ENCODE results near the gene USP17L19. TPM values are rescaled to one million over a fixed set of nuclear protein-coding genes. Genes with fewer than 3 reads are reported as not detected.

The USP17L19 gene
- total RNA-seq, 2 donors from 2014 or later, result not detected

Other genes with a start within 250 kb of the USP17L19 start
- gene FAM90A26, start 83.0 kb upstream of the USP17L19 start, total RNA-seq, result not detected
- gene USP17L10, start 42.7 kb upstream of the USP17L19 start, total RNA-seq, result not detected
- not detected for gene USP17L11, start 38.0 kb upstream of the USP17L19 start, total RNA-seq
- not detected for gene USP17L12, start 33.2 kb upstream of the USP17L19 start, total RNA-seq
- not detected for gene USP17L13, start 28.5 kb upstream of the USP17L19 start, total RNA-seq
- gene USP17L15, start 19.0 kb upstream of the USP17L19 start, total RNA-seq, result not detected
- gene USP17L17, start 9.5 kb upstream of the USP17L19 start, total RNA-seq, result not detected
- gene USP17L18, start 4.7 kb upstream of the USP17L19 start, total RNA-seq, result not detected
- gene USP17L20, start 4.7 kb downstream of the USP17L19 start, total RNA-seq, result not detected
- not detected for gene USP17L21, start 9.5 kb downstream of the USP17L19 start, total RNA-seq
- not detected for gene USP17L22, start 14.2 kb downstream of the USP17L19 start, total RNA-seq
- not detected for gene USP17L24, start 71.8 kb downstream of the USP17L19 start, total RNA-seq
- gene USP17L25, start 76.5 kb downstream of the USP17L19 start, total RNA-seq, result not detected
- gene USP17L26, start 81.3 kb downstream of the USP17L19 start, total RNA-seq, result not detected
- gene USP17L5, start 86.0 kb downstream of the USP17L19 start, total RNA-seq, result not detected
- gene USP17L27, start 90.8 kb downstream of the USP17L19 start, total RNA-seq, result not detected
- not detected for gene USP17L28, start 95.5 kb downstream of the USP17L19 start, total RNA-seq
- gene USP17L29, start 100.3 kb downstream of the USP17L19 start, total RNA-seq, result not detected
- gene USP17L30, start 109.8 kb downstream of the USP17L19 start, total RNA-seq, result not detected
- gene DEFB131A, start 191.0 kb downstream of the USP17L19 start, total RNA-seq, result not detected